ENCODE measurements around the gene SYNC.

The SYNC gene

GRCh38 chr1:32725615-32725982 is 23.0 kb upstream of the SYNC start:
- H3K27me3 ChIP-seq (ENCODE audit: insufficient read depth, poor library complexity, severe bottlenecking), result no peaks in the 10 kb centered on the region
- no peak for TF ChIP-seq CTCF (IDR thresholded peaks at IDR 0.05; ENCODE audit: poor library complexity, severe bottlenecking)
- no peak overlapping the region for H3K4me3 ChIP-seq (ENCODE audit: severe bottlenecking)
- H3K4me1 ChIP-seq (ENCODE audit: insufficient read depth, poor library complexity, severe bottlenecking), result peaks cover 14% of the 10 kb centered on the region
- H3K27ac ChIP-seq (ENCODE audit: poor library complexity, severe bottlenecking), result peak overlapping the region; percentile 50
- DNase-seq (ENCODE audit: low spot score), result no peak
- H3K36me3 ChIP-seq (ENCODE audit: low read depth), result no peaks in the 10 kb centered on the region
- ATAC-seq (ENCODE audit: low read depth), result no peak
- H3K9me3 ChIP-seq (ENCODE audit: severe bottlenecking), result no peaks in the 10 kb centered on the region

GRCh38 chr1:32724678-32725614 is 22.4 kb upstream of the SYNC start:
- H3K36me3 ChIP-seq (ENCODE audit: low read depth), result no peaks in the 10 kb centered on the region
- H3K4me1 ChIP-seq (ENCODE audit: insufficient read depth, poor library complexity, severe bottlenecking), result peaks cover 14% of the 10 kb centered on the region
- peak; percentile 97 for ATAC-seq (ENCODE audit: low read depth)
- TF ChIP-seq CTCF (IDR thresholded peaks at IDR 0.05; ENCODE audit: poor library complexity, severe bottlenecking), result no peak
- peak overlapping the region; percentile 50 for H3K27ac ChIP-seq (ENCODE audit: poor library complexity, severe bottlenecking)
- peak; percentile 85 for DNase-seq (ENCODE audit: low spot score)
- H3K27me3 ChIP-seq (ENCODE audit: insufficient read depth, poor library complexity, severe bottlenecking), result no peaks in the 10 kb centered on the region
- H3K9me3 ChIP-seq (ENCODE audit: severe bottlenecking), result no peaks in the 10 kb centered on the region
- no peak overlapping the region for H3K4me3 ChIP-seq (ENCODE audit: severe bottlenecking)

- no peaks in the 10 kb centered on the region for H3K36me3 ChIP-seq (ENCODE audit: low read depth)
- H3K27ac ChIP-seq (ENCODE audit: poor library complexity, severe bottlenecking), result no peak overlapping the region
- no peaks in the 10 kb centered on the region for H3K27me3 ChIP-seq (ENCODE audit: insufficient read depth, poor library complexity, severe bottlenecking)
- H3K4me1 ChIP-seq (ENCODE audit: insufficient read depth, poor library complexity, severe bottlenecking), result peaks cover 18% of the 10 kb centered on the region
- ATAC-seq (ENCODE audit: low read depth), result no peak
- DNase-seq (ENCODE audit: low spot score), result no peak
- no peaks in the 10 kb centered on the region for H3K9me3 ChIP-seq (ENCODE audit: severe bottlenecking)
- no peak overlapping the region for H3K4me3 ChIP-seq (ENCODE audit: severe bottlenecking)
- TF ChIP-seq CTCF (IDR thresholded peaks at IDR 0.05; ENCODE audit: poor library complexity, severe bottlenecking), result no peak
Measured at GRCh38 chr1:32719681-32720275, 17.2 kb upstream of the SYNC start.

GRCh38 chr1:32718527-32718926 is 16.0 kb upstream of the SYNC start:
- H3K36me3 ChIP-seq (ENCODE audit: low read depth), result no peaks in the 10 kb centered on the region
- no peaks in the 10 kb centered on the region for H3K9me3 ChIP-seq (ENCODE audit: severe bottlenecking)
- H3K27ac ChIP-seq (ENCODE audit: poor library complexity, severe bottlenecking), result no peak overlapping the region
- H3K27me3 ChIP-seq (ENCODE audit: insufficient read depth, poor library complexity, severe bottlenecking), result no peaks in the 10 kb centered on the region
- ATAC-seq (ENCODE audit: low read depth), result no peak
- H3K4me3 ChIP-seq (ENCODE audit: severe bottlenecking), result no peak overlapping the region
- no peak for DNase-seq (ENCODE audit: low spot score)
- H3K4me1 ChIP-seq (ENCODE audit: insufficient read depth, poor library complexity, severe bottlenecking), result peaks cover 14% of the 10 kb centered on the region
- TF ChIP-seq CTCF (IDR thresholded peaks at IDR 0.05; ENCODE audit: poor library complexity, severe bottlenecking), result no peak

- DNase-seq (ENCODE audit: low spot score) (no peak), ATAC-seq (ENCODE audit: low read depth) (no peak)
- H3K9me3 ChIP-seq (ENCODE audit: severe bottlenecking), result no peaks in the 10 kb centered on the region
- H3K27ac ChIP-seq (ENCODE audit: poor library complexity, severe bottlenecking), result no peak overlapping the region
- peaks cover 14% of the 10 kb centered on the region for H3K4me1 ChIP-seq (ENCODE audit: insufficient read depth, poor library complexity, severe bottlenecking)
- no peaks in the 10 kb centered on the region for H3K36me3 ChIP-seq (ENCODE audit: low read depth)
- TF ChIP-seq CTCF (IDR thresholded peaks at IDR 0.05; ENCODE audit: poor library complexity, severe bottlenecking), result no peak
- H3K4me3 ChIP-seq (ENCODE audit: severe bottlenecking), result no peak overlapping the region
- no peaks in the 10 kb centered on the region for H3K27me3 ChIP-seq (ENCODE audit: insufficient read depth, poor library complexity, severe bottlenecking)
Measured at GRCh38 chr1:32718036-32718435, 15.5 kb upstream of the SYNC start.
